Medulla oblongata (tissue), 1 donor: ENCODE measurements around the gene AHCYL1.
A peak's percentile ranks its signal among the peaks of the same experiment; 100 is the strongest.
"Not testable (repeated sequence)": the region's sequence is repeated elsewhere in the genome, so short reads cannot be mapped to it uniquely, and the experiment has no call there.

ENCODE experiments used
- DNase-seq: peaks from one replicate; pipeline ENCODE4 v3.0.0-alpha.2; 2015; ENCODE audit errors: extremely low spot score

AHCYL1 gene

GRCh38 chr1:109997204-109997866, 12.8 kb downstream of the AHCYL1 start:
- DNase-seq = no peak

GRCh38 chr1:109997867-109998229, 13.3 kb downstream of the AHCYL1 start:
- DNase-seq = no peak

GRCh38 chr1:110002695-110003094, 18.1 kb downstream of the AHCYL1 start:
- DNase-seq = no peak

- peak; percentile 50 for DNase-seq
Measured at GRCh38 chr1:110003747-110004428, 19.3 kb downstream of the AHCYL1 start.

- DNase-seq = no peak
Measured at GRCh38 chr1:110004583-110004982, 20.0 kb downstream of the AHCYL1 start.

- DNase-seq = no peak
Measured at GRCh38 chr1:110005971-110006370, 21.4 kb downstream of the AHCYL1 start.

GRCh38 chr1:110006516-110006915, 22.0 kb downstream of the AHCYL1 start:
- DNase-seq = no peak

- no peak for DNase-seq
Measured at GRCh38 chr1:110007046-110007830, 22.7 kb downstream of the AHCYL1 start.

GRCh38 chr1:110008971-110009565, 24.5 kb downstream of the AHCYL1 start:
- peak; percentile 56 for DNase-seq

- peak; percentile 89 for DNase-seq
Measured at GRCh38 chr1:110011527-110012041, 27.0 kb downstream of the AHCYL1 start.

GRCh38 chr1:110012100-110012780, 27.7 kb downstream of the AHCYL1 start:
- no peak for DNase-seq

GRCh38 chr1:110017792-110018191, 33.2 kb downstream of the AHCYL1 start:
- DNase-seq = no peak

- DNase-seq = no peak
Measured at GRCh38 chr1:110018396-110018795, 33.8 kb downstream of the AHCYL1 start.

- DNase-seq = no peak
Measured at GRCh38 chr1:110019770-110020169, 35.2 kb downstream of the AHCYL1 start.

- DNase-seq = no peak
Measured at GRCh38 chr1:110021285-110021684, 36.7 kb downstream of the AHCYL1 start.

- no peak for DNase-seq
Measured at GRCh38 chr1:110024613-110025012, 40.0 kb downstream of the AHCYL1 start.

GRCh38 chr1:110030687-110031086, 46.1 kb downstream of the AHCYL1 start:
- DNase-seq = not testable (repeated sequence)

- no peak for DNase-seq
Measured at GRCh38 chr1:110032327-110032726, 47.8 kb downstream of the AHCYL1 start.

GRCh38 chr1:110033421-110033820, 48.9 kb downstream of the AHCYL1 start:
- DNase-seq = no peak

- no peak for DNase-seq
Measured at GRCh38 chr1:110034040-110034450, 49.5 kb downstream of the AHCYL1 start.

GRCh38 chr1:110034451-110035235, 50.1 kb downstream of the AHCYL1 start, which contains the start of gene STRIP1:
Gene STRIP1 (plus strand): TSS chr1:110034624. CDS start chr1:110034638, 14 bp downstream.
- peak; percentile 98 for DNase-seq
